Forelimb muscle (tissue), 1 donor: ENCODE measurements around the gene MED22. TPM values are rescaled to one million over a fixed set of nuclear protein-coding genes. Genes with fewer than 3 reads are reported as not detected.

Source experiments
- DNase-seq: peaks from one replicate; pipeline ENCODE4 v3.0.0-alpha.2; 2013; ENCODE audit warnings: low read depth
- polyA plus RNA-seq: library from polyadenylated mRNA; unstranded; fragments of 120-200 nt; gene quantifications from one replicate; pipeline ENCODE4 v1.2.1, GENCODE V29; 2013; ENCODE audit not compliant: insufficient read length

MED22 gene
- polyA plus RNA-seq, 1 donor: 23.0 TPM

DNA sequence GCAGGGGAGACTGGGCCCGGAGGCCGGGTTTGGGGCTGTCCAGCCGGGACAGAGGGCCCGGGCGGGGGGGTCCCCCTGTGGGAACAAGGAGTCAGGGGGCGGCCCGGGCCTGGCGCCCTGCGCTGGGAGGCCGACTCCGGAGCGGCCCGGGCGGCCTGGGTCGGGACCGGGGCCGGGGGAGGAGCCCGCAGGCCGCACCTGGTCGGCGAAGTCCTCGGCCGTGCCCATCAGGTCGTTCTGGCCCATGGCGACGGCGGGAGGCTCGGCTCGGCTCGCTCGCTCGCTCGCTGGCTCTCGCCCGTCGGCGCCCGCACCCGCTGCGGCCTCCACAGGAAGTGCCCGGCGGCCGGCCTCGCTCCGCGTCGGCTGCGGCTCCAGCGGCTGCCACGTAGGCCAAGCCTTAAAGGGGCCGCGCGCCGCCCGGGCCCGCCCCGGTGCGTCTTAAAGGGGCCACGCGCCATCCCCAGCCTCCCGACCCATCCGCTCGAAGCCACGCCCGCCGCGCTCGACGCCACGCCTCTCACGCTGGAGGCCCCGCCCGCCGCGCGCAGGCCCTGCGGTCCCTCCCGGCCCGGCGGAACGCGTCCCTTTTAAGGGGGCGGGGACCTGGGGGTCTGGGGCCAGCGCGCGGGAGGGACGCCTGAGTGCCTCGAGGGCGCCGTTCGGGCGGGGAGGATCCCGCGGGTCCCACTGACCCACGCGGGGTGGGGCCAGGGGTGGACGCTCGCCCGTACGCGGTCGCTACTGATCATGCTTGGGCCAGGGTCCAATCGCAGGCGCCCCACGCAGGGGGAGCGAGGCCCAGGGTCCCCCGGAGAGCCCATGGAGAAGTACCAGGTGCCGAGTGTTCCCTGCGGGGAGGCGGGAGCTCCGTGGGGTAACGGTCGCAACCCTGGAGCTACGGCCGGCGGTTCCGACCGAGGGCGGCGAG, 28.1 kb upstream of the MED22 start, which contains the start of the genes STKLD1 and SURF4:
TSS of gene STKLD1 (plus strand) at position 643 of the 931 bp plus-strand sequence. CDS start at position 751, 108 bp downstream.
TSS of gene SURF4 (minus strand) at position 337 of the 931 bp plus-strand sequence. CDS start at position 246, 91 bp downstream.
- DNase-seq: peak; percentile 74

DNA sequence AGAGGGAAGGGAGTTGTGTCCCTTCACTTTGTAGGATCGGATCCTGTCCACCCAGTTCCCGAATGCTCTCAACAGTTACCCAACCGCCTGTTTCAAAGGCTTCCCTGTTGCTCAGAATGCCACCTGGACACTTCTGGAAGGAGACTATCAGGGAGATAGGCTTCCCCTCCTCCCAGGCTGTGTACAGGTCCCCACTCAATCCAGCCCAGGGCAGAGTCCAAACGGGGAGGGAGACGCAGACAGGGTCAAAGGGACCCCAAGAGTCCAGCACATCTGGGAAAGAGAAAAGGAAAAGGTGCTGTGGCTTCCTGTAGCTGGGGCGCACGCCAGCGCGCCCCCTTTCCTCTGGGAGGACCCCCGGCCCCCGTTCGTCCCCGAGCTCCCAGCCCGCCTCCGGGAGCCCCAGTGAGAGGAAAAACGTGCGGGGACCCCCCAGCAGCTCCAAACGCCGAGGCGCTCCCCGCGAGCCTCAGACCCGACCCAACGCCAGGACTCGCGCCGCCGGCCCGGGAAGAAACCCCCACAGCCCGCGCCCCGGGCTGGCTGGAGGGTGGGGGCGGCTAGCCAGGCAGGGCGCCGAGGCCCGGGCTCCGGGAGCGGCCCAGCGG, 27.3 kb upstream of the MED22 start:
- DNase-seq: no peak

DNA sequence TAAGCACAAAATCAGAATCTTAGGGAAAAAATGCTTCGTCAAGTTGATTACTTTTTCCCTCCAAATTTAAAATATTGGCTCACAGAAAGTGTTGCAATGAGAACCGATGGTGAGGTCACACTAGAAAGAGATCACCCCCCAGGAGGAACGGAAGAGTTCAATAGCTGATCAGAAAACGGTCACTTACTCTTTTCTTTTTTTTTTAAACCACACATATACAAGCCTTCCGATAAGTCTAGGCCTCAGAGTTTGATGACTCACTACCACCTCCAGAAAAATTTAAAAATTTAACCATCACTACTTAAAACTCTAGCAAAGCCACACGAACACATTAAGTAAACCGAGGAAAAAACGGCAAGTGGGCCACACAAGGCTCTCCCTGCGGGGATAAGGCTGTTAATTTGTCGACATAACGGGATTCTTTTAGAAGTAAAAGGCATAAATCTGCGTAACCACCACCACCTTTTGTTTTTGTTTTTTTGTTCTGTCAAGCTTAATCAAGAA, 26.7 kb upstream of the MED22 start:
- no peak for DNase-seq

DNA sequence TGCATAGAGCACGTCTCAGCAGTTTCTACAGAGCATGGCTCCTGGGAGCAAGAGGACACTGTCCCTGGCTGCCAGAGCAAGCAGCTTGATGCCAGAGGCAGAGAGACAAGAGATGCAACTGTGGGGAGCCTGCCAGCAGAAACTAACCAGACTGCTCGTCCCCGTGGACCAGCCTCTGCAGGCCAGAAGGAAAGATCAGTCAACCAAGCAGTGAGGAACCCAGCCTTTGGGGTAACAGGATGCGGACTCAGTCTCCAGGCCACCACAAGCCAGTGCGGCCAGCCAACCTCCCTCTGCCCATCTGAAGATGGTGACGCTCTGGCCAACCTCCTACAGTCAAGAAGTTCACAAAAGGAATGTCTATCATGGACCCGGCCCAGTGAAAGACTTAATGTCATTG, 24.2 kb upstream of the MED22 start:
- DNase-seq: no peak

DNA sequence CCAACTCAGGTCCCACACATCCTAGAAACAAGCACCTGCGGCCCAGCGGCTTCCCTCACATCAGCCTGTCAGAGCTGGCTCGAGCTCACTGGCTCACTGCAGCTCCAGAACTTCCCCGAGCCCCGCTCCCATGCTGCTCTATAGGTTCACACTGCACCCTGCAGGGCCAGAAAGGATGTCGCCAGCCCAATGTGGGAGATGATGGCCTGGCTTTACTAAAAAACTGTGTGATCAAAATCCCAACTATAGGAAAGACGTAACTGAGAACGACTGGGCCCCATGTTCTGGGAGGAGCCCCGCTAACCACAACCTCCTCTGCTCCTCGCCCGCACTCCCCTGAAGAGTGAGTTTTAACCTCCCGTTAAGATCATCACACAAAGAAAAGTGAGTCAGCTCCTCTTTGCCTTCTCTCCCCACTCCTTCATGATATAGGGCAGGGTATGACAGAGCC, 23.4 kb upstream of the MED22 start:
- no peak for DNase-seq

DNA sequence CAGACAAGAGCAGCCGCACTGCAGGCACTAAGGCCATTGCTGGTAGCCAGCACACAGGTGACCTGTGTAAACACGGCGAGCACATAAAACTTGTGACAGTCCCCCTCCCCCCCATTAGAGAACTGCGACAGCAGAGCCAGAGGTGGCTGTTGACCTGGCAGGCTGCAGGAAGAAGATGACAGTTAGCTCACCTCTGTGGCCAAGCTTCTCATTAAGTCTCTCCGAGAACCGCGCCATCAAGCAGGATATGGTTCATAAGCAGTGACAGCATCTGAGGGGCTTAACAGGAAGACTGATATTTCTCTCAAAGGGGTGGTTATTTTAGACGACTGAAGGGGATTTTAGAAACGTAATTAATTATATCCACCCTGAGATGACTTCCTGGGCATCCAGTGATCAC, 22.8 kb upstream of the MED22 start:
- DNase-seq: no peak

DNA sequence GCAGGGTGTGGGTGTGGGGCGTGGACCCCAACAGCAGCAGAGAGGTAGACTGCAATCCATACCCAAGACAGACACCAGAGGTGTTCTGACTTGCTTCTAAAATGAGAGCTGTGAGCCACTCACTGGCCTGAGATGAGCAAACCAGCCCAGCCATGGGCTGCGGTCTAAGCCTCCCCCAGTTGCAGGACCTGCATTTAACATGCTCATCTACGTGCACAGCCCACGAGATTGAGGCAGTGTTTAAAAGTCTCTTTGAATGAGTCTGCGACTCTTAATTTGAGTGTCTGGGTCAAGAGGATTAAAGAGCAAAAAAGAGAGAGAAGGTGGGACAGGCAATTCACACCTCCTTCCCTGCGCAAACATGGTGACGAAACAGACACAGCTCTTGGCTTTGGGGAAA, 22.0 kb upstream of the MED22 start:
- DNase-seq: no peak

DNA sequence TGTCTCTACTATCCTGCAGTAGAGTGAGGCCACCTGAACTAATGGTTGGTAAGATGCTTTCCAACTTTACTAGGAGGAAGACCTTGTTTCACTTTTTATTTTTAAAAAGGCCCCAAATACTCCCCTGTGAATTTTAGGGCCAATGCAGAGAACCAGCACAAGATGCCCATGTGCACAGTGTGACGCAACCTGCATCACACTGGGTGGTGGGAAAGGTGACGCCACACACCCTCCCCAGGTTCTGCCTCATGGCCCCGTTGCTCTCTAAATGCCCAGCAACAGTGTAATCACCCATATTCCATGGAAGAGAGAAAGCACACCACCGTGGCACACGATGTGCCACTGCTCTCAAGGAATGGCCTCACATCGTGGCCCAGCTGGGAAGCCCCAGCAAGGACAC, 21.5 kb upstream of the MED22 start:
- DNase-seq: no peak

DNA sequence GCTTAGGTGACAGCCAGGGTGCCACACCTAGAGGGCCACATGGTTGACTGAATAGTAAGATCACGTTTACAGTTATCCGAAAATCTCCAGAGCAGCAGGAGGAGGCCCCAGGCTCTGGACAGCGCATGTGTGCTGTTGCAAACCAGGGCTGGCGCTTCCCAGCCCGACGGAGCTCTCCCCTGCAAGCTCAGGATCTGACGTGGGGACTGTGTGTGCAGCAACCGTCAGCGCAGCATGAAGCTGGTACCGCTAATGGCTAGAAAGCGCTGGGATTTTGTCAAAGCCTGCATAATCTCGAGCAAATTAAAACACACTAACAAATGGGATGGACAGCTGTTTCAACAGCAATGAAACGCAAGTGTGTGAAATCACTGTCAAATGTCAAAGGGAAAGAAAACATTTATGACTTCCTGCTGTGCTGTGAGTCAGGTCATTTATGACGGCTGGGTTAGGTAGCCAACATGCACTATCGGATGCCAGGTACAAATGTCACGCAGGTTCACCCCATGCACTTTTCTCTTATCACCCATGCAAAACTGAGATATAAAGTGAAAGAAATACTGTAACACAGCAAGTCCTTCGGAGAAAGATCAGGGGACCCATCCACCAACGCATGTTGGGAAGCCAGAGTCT, 20.4 kb upstream of the MED22 start:
- DNase-seq: no peak

DNA sequence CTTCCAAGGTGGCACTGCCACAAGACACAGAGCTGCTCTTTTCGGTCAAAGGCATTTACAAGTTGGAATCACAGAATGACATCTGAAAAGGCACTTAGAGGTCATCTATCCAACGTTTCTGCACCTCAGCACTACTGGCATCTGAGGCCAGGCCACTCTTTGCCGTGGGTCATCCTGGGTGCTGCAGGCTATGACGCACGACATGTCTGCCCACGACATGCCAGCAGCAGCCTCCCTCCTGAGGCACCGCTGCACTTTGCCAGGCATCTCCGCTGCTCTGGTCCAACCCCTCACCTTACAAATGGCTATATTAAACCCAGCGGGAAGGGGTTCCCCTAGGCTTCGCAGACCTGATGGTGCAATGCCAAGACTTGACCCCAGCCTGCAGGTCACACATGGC, 19.8 kb upstream of the MED22 start:
- no peak for DNase-seq

DNA sequence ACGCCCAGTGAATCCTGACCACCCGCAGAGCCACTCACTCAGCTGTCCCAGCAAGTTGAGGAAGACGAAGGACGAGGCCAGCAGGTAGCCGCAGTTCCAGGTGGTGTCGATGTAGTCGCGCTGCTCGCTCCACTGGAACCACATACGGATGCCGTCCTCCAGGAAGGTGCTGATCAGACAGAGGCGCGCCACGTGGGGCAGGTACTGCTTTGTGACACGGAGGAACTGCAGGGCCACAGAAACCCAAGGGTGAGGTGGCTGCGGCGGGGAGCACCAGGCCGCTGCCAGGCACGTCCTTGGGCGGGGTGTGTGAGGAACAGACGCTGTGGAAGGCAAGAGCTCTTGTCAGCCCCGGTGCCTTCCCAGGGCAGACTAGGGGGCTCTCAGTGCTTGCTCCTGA, 19.3 kb upstream of the MED22 start:
- no peak for DNase-seq

DNA sequence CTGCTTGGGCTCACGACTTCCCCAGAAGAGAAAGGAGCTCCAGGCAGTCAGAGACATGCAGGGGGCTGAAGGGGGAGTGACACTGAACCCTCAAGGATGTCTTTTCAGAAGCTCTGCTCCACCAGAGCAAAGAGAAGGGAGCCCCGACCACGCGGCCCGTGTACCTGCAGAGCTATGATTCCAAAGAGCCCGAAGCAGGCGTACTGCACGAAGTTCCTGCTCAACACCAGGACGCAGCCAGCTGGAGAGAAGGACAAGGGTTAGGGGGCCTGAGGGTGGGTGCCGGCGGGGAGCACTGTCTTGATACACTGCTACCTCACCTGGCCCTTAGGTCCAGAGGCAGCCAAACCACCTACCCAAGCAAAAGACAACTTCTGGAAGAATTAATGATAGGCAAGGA, 18.5 kb upstream of the MED22 start:
- DNase-seq: no peak

DNA sequence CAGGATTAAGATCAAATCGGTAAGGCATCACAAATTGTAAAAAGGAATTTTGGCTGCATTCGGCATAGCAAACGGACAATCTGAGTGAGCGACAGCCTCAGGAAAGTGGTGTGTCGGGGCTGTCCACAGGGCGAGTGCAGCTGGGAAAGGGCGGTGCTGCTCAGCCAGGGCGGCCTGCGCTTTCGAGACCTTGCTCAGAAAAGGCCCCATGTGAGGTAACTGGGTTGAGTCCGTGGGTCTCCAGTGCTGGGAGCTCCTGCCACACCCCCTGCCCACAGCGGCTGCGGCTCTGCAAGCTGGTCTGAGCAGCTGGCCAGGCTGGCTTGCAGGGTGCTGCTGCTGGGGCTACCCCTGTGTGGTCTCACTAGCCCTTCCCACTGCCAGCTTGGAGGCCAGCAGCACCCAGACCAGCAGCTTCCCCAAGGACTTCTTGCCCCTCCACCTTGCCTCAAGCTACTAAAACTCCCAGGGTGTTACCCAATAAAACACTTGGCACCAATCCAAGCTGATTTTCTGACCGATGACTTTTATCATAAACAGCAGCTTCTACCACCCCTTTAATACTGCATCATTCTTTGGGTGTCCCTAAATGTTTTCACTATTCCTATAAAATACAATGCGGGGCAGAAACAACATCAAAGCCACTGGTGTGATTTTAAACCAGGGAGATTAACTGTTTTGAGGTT, 14.6 kb upstream of the MED22 start:
- no peak for DNase-seq

DNA sequence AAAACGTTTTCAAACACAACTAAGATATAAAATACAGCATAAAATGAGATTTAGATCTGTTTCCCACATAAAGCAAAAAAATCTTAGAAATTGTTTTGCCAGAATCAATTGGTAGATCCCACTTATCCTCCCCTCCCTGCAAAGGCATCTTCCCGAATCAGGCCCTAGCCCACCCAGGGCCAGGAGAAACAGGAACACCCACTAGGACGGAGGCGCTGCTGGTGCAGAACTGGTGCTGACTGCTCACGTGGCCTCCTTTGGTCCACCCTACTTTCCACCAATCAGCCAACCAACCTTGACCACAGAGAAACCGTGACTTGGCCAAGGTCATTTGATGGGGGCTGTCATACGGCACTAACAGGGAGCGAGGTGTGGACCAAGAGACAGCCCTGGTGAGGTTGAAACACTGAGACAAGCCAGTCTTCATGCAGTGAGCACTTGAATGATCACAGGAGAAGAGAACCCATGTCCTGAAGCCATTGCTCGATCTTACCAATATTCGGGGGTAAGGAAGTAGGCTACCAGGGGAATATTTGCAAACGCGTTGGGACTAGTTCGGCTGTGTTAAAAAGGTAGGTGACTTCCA, 13.7 kb upstream of the MED22 start:
- DNase-seq: no peak

DNA sequence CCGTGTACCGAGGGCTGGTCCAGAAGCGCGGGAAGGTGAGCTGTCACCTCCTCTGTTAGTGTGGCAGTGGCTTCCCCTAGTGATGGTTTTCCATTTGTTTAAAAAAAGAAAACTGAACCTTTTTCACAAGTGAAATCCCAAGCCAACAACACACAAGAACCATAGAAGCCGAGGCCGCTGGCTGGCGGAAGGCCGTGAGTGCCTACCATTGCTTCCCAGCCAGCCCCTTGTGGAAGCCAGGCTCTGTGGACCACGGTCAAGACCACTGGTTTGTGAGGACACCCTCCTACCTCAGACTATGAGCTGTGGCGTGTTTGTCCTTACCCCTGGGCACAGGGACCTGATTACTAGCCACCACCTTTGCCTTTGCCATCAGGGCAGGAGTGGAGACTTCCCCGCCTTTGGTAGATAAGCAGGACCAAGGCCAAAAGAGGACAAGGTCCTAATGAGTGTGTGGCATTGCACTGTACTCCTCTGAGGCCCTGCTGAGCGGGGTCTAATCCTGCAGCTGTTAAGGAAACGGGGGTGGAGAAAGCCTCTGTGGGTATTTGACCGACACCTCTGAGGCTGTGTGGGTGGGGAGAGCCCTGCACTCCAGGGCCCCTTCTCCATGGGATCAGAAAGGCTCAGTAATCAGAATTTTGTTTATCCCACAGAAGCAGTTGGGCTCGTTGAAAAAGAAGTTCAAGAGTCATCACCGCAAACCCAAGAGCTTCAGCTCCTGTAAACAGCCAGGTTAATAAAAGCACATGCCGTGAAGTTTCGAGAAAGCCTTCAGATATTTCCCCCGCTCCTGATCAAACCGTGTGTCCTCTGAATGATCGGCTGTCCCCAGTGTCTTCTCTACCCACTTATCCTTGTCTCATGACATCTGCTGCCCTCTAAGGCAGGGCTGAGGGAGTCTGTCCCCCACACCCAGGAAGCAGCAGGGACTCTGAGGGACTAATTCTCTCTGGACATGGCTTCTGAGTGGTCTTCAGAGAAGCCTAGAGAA, 12.8 kb upstream of the MED22 start:
- no peak for DNase-seq

DNA sequence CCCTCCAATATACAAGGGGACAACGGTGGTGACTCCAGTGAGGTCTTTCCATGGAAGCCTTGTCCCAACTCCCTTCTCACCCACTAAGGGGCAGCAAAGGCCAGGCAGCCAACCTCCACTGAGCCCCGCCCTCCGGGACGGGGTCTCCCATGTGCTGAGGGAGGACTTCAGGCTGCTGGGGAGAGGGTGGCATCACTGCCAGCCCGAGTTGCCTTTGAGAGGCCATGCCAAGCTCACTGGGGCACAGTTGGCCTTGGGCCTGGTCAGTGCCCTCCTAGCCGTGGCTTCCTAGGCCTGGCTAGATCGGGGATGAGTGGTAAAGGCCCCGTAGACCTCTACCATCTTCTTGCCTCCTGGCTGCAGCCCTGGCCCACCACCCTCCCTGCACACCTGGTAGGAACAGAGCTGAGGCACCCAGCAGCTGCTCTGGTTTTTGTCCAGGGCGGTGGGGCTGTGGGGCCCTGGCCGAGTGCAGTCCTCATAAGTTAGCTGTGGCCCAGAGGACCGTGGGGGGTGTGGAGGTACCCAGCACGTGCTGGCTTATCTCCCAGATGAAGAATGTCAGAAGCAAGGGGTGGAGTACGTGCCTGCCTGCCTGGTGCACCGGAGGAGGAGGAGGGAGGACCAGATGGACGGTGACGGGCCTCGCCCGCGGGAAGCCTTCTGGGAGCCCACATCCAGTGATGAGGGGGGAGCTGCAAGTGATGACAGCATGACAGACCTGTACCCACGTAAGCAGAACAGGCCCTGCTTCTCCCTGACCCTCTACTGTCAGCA, 11.7 kb upstream of the MED22 start:
- DNase-seq: no peak

DNA sequence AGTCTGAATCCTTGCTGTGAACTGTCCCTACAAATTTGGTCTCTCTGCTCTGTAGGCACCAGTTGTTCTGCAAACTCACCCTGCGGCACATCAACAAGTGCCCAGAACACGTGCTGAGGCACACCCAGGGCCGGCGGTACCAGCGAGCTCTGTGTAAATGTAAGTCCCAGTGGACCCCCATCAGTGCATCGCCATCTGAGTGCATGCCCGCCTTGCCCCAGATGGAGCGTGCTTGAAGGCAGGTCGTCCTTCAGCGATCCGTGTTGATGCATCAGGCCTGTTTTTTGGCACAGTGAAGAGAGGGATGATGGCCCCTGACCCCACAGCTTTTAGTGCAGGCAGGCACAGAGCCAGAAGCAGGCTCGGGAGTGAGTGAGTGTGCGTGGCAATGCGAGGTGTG, 9.7 kb upstream of the MED22 start:
- no peak for DNase-seq

DNA sequence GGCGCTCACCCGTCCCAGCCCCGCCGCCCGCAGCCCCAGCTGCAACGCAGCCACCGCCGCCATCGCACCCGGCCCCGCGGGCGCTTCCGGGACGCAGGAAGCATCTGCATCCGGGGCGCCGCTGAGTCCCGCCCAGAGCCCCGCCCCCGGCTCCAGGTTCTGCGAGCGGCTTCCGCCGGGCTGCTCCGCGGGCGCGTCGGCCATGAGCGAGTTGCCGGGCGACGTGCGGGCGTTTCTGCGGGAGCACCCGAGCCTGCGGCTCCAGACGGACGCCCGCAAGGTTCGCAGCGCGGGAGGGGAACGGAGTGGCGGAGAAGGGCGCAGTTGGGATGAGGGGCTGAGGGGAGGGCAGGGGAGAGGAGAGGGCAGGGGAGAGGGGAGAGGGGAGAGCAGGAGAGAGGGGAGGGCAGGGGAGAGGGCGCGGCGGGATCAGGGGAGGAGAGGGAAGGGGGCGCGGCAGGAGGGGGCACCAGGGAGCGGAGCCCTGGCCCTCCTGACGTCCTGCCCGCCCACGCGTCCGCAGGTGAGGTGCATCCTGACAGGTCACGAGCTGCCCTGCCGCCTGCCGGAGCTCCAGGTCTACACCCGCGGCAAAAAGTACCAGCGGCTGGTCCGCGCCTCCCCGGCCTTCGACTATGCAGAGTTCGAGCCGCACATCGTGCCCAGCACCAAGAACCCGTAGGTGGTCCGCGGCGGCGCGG, 8.6 kb upstream of the MED22 start, which contains the start of the genes SURF1 and SURF2:
TSS of gene SURF1 (minus strand) at position 97 of the 701 bp plus-strand sequence. CDS start at position 63, 34 bp downstream.
TSS of gene SURF2 (plus strand) at position 160 of the 701 bp plus-strand sequence. CDS start at position 203, 43 bp downstream.
- DNase-seq: no peak
